ENCODE data around the gene SLC4A5.

SLC4A5 gene

GRCh38 chr2:74205596-74205995, 137.6 kb downstream of the SLC4A5 start:
- Histone ChIP-seq H3K27me3 (no peaks in the 10 kb centered on the region), H3K27ac (peak overlapping the region; percentile 62), H3K36me3 (peaks cover 6% of the 10 kb centered on the region), H3K4me1 (ENCODE audit: control insufficient read depth in 1 of 2, insufficient read depth in 1 of 2, low read depth in 1 of 2, low read length in 1 of 2) (peaks cover 17 to 18% of the 10 kb centered on the region in 2 experiments), H3K4me3 (ENCODE audit: low read depth in 1 of 2, low read length in 1 of 2) (no peak overlapping the region), H3K9me3 (no peaks in the 10 kb centered on the region)
- TF ChIP-seq CTCF (IDR thresholded peaks at IDR 0.05), result no peak

DNA sequence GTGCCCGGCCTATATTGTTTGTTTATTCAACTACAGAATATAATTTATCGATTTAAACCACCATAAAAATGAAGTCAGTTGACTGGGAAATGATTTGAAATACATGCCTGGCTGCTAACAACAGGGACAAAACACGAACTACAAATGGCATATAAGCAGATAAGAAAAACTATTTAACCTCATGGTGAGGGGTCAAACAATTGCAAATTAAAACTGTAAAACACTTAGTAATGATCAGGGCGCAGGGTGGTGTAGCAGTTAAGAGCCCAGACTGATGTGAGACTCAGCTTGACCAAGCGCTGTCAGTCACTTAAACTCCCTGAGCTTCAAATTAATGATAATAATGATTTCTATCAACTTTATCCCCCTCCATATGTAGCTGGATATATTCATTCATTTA, 138.1 kb downstream of the SLC4A5 start:
- H3K4me3 ChIP-seq (ENCODE audit: low read depth in 1 of 2, low read length in 1 of 2), result no peak overlapping the region

DNA sequence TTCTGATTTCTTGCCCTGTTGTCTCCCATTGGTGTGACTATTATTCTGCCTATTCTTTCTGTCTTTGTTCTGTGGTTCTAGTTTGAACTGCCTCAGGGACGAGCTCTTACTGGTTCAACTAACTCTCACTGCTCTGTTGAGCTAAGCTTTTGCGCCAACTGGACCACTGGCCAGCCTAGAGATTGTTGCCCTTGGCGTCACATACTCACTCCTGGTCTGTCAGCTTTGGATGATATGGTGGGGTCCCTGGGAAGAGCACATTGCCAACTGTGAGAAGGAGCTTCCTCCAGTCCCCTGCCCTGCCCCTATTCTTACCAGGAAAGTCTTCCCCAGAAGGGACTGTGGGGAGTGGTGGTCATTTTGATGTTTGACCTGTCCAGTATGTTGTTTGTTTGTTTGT, 138.8 kb downstream of the SLC4A5 start:
- H3K36me3 ChIP-seq, result peaks cover under 1% of the 10 kb centered on the region
- no peaks in the 10 kb centered on the region for H3K27me3 ChIP-seq
- TF ChIP-seq CTCF (IDR thresholded peaks at IDR 0.05), result no peak
- no peak overlapping the region for H3K27ac ChIP-seq
- peaks cover 25 to 27% of the 10 kb centered on the region in 2 experiments for H3K4me1 ChIP-seq (ENCODE audit: control insufficient read depth in 1 of 2, insufficient read depth in 1 of 2, low read depth in 1 of 2, low read length in 1 of 2)
- no peaks in the 10 kb centered on the region for H3K9me3 ChIP-seq
- H3K4me3 ChIP-seq (ENCODE audit: low read depth in 1 of 2, low read length in 1 of 2), result no peak overlapping the region

More for the DNA sequence above, 138.1 kb downstream of the SLC4A5 start:
- H3K27me3 ChIP-seq, result no peaks in the 10 kb centered on the region
- peak overlapping the region; percentile 62 for H3K27ac ChIP-seq
- H3K9me3 ChIP-seq, result no peaks in the 10 kb centered on the region
- H3K36me3 ChIP-seq, result peaks cover 6% of the 10 kb centered on the region
- peaks cover 18 to 20% of the 10 kb centered on the region in 2 experiments for H3K4me1 ChIP-seq (ENCODE audit: control insufficient read depth in 1 of 2, insufficient read depth in 1 of 2, low read depth in 1 of 2, low read length in 1 of 2)
- no peak for TF ChIP-seq CTCF (IDR thresholded peaks at IDR 0.05)

- no peak overlapping the region for H3K4me3 ChIP-seq (ENCODE audit: low read depth in 1 of 2, low read length in 1 of 2)
- no peak overlapping the region for H3K27ac ChIP-seq
- no peaks in the 10 kb centered on the region for H3K36me3 ChIP-seq
- TF ChIP-seq CTCF (IDR thresholded peaks at IDR 0.05), result no peak
- H3K9me3 ChIP-seq, result no peaks in the 10 kb centered on the region
- H3K4me1 ChIP-seq (ENCODE audit: control insufficient read depth in 1 of 2, insufficient read depth in 1 of 2, low read depth in 1 of 2, low read length in 1 of 2), result peaks cover 35 to 36% of the 10 kb centered on the region in 2 experiments
- H3K27me3 ChIP-seq, result no peaks in the 10 kb centered on the region
Measured at GRCh38 chr2:74201596-74201995, 141.6 kb downstream of the SLC4A5 start.

DNA sequence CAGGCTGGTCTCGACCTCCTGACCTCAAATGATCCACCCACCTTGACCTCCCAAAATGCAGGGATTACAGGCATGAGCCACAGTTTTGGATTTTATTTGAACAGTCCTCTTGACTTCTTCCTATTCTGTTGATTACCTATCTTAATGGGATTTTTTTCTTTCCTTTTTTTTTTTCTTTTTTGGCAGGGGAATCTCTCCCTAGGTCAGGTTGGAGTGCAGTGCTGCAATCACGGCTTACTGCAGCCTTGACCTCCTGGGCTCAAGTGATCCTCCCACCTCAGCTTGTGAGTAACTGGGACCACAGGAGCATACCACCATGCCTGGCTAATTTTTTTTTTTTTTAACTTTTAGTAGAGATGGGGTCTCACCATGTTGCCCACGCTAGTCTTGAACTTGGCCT, 142.0 kb downstream of the SLC4A5 start:
- no peak for TF ChIP-seq CTCF (IDR thresholded peaks at IDR 0.05)
- Histone ChIP-seq H3K4me3 (ENCODE audit: low read depth in 1 of 2, low read length in 1 of 2) (no peak overlapping the region), H3K36me3 (no peaks in the 10 kb centered on the region), H3K4me1 (ENCODE audit: control insufficient read depth in 1 of 2, insufficient read depth in 1 of 2, low read depth in 1 of 2, low read length in 1 of 2) (peaks cover 31 to 32% of the 10 kb centered on the region in 2 experiments), H3K27me3 (no peaks in the 10 kb centered on the region), H3K9me3 (no peaks in the 10 kb centered on the region), H3K27ac (no peak overlapping the region)

GRCh38 chr2:74199871-74200305, 143.3 kb downstream of the SLC4A5 start:
- H3K27me3 ChIP-seq, result no peaks in the 10 kb centered on the region
- peaks cover 20 to 21% of the 10 kb centered on the region in 2 experiments for H3K4me1 ChIP-seq (ENCODE audit: control insufficient read depth in 1 of 2, insufficient read depth in 1 of 2, low read depth in 1 of 2, low read length in 1 of 2)
- no peaks in the 10 kb centered on the region for H3K36me3 ChIP-seq
- no peak overlapping the region for H3K27ac ChIP-seq
- no peak for TF ChIP-seq CTCF (IDR thresholded peaks at IDR 0.05)
- H3K4me3 ChIP-seq (ENCODE audit: low read depth in 1 of 2, low read length in 1 of 2), result peak overlapping the region; percentile 71 to 91
- no peaks in the 10 kb centered on the region for H3K9me3 ChIP-seq

All from neutrophil (primary cell).